Fibroblast of skin of left biceps (primary cell): ENCODE results near the gene SLC16A11.

ENCODE experiments used
- DNase-seq, 2 experiments: peaks; one replicate each; pipeline ENCODE4 v3.0.0-alpha.2; 2013; ENCODE audit warnings: low read depth in 2 of 2

The SLC16A11 gene

DNA sequence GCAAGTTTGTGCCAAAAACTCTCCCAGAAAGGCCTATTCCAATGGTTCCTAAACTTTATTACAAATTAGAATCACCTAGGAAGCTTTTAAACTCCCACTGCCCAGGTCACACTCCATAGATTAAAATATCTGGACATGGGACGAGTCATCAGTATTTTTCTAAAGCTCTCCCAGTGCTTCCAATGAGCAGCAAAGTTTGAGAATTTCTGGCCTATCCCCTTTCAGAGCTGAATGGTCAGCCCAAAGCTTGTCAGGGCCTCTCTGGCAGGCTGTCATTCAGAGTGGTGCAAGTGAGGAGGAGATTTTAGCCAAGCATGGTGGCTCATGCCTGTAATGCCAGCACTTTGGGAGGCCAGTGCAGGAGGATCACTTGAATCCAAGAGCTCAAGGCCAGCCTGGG, 18.6 kb downstream of the SLC16A11 start:
- no peak for DNase-seq

GRCh38 chr17:7024402-7024785, 19.5 kb downstream of the SLC16A11 start:
- DNase-seq = no peak

GRCh38 chr17:7023576-7024401, 20.1 kb downstream of the SLC16A11 start:
- peak in 1 of 2 experiments; percentile 45 for DNase-seq

DNA sequence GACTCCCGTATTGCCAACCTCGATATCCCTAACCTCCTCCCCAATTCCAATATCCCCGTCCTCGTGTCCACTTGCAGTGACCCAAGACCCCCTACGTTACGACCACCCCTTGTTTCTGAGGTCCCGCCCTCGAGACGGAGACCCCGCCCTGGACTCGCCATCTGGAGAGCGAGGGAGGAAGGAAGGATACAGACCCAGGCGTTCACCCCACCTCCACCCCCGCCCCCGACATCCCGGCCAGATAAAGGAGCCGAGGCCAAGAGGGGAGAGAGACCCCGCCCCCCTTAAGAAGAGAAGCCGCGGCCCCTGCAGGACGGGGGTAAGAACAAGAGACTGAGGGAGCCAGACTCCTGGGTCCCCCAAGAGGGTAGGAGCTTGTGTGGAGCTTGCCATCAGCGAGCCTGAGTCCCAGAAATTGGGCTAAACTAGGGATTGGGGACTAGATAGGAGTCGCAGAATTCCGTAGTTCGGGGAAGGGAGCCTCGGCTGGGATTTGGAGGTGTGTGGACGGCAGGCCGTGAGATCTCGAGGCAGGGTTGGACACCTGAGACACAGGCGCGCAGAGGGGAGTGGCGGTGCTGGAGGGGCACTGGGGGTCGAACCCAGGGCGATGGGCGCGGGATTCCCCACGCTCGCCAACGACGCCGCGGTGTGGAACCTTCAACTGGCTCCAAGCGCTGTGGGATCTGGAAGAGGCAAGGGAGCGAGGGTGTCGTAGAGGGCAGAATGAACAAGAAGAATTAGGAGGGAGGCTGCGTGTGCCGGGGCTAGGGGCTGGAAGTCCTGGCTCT, 20.9 kb downstream of the SLC16A11 start, which contains the start of gene BCL6B:
BCL6B (plus strand) TSS at position 270 of the 791 bp plus-strand sequence. CDS start 622 bp downstream, outside the sequence.
- no peak for DNase-seq

DNA sequence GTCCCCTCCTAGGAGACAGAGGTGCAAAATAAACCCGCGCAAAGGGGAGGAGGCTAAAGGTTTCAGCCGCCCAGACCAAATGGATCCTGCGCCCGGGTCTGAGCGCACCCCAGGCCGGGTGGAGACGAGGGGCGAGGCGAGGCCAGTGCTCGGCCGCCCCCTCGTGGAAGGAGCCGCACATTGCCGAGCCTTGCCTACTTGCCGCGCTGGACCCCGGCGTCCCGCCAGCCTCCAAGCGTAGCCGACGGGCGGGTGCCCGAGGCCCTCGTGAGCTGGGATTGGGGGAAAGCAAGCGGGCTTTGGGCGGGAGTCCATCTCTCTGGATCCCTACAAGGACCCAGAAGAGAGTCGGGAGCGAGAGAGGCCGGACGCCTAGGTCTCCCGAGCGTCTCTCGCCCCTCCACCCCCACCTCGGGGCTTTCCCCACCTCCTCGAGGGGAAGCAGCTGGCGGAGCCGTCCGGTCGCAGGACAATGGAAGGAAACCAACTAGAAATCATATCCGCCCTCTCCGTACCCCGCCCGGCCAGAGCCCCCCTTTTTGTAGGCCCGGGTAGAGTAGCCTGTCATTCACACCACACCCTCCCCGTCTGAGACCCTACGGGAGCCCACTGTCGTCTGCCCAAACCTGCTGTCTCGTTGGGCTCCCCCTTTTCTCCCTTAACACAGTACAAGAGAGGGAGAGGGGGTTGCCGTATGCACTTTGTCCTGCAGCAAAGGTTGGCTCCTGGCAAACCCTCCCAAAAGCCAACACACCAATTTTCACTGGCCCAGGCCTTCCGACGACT, 21.7 kb downstream of the SLC16A11 start:
- DNase-seq = no peak

DNA sequence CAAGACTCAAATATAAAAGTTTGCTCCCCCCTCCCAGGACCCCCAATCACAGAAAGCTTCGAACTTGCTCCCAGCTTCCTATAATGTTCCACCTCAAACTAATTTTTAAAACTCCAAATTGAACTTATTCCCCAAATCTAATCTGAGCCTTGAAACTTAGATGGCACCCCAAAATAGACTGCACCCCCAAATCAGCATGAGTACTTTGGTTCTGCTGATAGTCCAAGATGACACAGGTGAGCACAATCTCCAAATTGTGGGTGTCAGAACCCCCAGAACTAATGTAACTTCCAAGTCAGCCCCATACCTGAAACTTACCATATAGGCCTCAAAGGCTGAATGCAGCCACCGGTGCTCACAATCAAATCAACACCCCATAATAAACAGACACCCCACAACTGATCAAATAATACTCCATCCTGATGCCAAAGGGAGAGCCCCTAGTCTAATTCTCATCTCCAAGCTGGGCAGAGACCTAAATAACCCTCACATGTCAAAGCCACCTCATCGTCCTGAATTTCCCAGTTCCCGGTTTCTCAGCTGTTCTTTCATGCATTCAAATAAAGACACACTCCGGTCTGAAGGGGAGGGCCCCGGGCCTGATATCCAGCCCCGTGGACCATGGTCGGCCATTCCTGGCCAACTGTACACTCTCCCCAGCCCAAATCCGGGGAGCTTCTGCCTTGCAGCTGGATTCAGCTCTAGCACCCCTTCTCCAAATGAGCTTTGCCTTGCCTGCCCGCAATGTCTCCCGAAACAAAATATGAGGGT, 22.8 kb downstream of the SLC16A11 start:
- DNase-seq = no peak

- peak in 1 of 2 experiments; percentile 20 for DNase-seq
Observed at GRCh38 chr17:7019839-7020519, 23.9 kb downstream of the SLC16A11 start.

- no peak for DNase-seq
Observed at GRCh38 chr17:7019367-7019766, 24.5 kb downstream of the SLC16A11 start.

GRCh38 chr17:7018331-7018964, 25.4 kb downstream of the SLC16A11 start:
- DNase-seq = no peak

DNA sequence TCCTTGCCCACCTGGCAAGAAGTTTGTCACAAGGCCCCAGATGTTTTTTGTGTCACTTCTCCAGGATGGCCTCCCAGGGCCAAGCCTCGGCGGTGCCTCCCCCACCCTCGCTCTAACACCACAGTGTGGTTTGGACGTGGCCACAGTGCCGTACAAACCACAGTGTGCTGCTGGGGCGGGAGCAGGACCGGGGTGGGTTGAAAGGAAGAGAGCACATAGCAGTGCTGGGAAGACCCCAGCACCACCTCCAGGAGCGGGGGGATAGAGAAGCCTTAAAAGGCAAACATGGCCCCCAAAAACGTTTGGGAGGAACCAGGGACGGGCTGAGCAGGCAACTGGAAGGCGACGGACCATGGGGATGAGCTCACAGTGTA, 26.1 kb downstream of the SLC16A11 start:
- no peak for DNase-seq

DNA sequence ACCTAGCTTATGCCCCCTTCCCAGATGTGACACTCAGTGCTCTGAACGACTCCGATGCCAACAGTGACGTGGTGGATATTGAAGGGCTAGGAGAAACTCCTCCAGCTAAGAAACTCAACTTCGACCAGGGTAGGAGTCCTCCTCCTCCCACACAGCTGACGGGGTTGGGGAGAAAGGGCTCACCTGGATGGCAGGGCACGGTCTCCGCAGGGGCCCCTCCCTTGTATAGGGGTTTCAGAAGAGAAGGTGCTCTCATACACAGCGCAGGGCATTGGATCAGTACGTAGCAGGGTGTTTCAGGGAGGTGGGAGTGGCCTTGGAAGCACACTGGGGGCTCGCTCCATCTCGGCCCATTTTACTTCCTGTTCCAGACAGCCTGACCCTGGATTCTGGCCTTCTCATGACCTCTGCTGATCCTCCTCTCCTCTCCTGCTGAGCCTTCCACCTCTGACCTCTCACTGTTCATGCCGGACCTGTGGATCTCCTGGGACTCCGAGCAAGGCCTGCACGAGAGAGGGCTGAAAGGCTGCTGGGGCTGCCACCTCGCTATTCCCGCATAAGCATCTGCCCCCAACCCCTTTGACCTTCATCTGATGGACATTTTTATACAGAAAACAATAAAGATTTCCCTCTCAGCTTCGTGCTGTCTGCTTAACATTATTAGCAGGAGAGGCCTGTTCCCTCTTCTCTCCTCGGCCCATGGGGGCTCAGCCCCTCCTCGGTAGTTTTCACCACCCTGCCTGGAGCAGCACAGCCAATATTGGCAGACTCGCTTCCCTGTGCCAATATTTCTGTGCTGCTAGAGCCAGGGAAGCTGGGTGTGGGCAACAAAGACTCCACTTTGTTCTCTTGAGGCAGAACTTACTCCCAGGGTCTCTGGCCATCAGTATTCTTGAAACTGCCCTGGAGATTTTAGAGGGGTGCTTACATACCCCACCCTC, 26.7 kb downstream of the SLC16A11 start:
- DNase-seq = no peak

GRCh38 chr17:7016418-7016817, 27.5 kb downstream of the SLC16A11 start:
- DNase-seq = no peak

DNA sequence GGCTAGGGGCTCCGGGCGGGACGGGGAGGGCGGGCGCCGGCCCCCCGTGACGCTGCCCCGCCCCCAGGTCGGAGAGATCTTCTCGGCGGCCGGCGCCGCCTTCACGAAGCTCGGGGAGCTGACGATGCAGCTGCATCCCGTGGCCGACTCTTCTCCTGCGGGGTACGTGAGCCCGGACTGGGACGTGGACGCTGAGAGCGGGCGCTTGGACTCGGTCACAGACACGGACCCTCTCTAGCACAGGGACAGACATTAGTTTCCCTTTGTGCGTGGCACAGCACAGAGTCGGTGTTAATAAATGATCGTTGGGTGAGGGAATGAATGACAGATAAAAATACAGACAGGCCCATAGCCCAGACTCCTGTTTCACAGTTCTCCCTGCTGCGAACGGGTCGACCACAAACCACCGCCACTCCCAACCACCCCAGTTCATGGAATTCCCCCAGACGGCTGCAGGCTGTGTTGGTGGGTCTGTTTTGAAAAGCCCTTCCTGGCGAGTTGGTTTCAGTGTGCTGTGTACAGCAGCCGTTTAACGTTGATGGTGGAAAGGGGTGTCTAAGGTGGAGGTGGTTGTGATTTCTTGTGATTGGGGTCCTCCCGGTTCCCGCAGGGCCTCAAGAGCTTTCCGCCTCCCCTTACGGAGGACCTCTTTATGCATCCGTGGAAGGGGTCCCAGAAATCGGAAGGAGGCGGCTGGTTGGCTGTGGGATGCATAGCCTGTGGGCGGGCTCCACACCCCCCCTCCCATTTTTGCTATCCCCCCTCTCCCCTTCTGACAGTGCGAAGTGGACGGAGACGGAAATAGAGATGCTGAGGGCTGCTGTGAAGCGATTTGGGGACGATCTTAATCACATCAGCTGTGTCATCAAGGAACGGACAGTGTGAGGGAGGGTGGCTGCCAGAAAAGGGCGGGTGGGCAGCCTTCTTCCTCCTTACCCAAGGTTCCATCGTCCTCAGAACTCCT, 28.6 kb downstream of the SLC16A11 start:
- no peak for DNase-seq

DNA sequence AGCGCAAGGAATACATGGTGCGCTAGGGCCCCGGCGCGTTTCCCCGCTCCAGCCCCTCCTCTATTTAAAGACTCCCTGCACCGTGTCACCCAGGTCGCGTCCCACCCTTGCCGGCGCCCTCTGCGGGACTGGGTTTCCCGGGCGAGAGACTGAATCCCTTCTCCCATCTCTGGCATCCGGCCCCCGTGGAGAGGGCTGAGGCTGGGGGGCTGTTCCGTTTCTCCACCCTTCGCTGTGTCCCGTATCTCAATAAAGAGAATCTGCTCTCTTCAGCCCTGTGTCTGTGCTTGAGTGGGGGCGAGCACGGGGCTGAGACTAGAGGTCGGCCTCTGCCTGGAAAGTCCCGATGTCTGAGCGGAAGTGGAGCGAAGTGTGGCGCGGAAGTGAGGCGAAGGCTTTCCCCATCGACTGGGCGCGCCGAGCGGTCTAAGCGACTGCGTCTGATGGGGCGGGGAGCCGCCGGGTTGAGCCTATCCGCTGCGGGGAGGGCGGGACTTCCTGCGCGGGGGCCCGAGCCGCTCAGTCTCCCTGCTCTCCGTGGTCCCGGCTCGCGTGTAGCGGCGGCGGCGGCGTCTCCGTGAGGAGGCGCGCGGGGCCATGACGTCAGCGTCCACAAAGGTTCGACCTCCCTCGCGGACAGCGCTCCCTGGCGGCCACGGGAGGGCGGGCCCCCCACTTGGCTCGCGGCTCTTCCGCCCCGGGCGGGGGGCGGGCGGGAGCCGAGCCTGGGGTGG, 29.5 kb downstream of the SLC16A11 start:
- DNase-seq = peak; percentile 92 to 93

GRCh38 chr17:7011942-7012254, 32.0 kb downstream of the SLC16A11 start:
- DNase-seq = no peak

DNA sequence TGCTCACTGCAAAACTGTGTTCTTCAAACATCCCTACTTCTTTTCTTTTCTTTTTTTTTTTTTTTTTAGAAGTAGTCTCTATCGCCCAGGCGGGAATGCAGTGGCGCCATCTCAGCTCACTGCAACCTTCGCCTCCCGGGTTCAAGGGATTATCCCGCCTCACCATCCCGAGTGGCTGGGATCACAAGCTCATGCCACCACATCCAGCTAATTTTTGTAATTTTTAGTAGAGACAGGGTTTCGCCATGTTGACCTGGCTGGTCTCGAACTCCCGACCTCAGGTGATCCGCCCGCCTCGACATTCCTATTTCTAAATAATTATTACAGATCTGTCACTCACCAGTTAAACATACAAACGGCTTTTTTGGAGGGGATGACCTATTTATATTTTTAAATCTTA, 32.5 kb downstream of the SLC16A11 start:
- DNase-seq = no peak

DNA sequence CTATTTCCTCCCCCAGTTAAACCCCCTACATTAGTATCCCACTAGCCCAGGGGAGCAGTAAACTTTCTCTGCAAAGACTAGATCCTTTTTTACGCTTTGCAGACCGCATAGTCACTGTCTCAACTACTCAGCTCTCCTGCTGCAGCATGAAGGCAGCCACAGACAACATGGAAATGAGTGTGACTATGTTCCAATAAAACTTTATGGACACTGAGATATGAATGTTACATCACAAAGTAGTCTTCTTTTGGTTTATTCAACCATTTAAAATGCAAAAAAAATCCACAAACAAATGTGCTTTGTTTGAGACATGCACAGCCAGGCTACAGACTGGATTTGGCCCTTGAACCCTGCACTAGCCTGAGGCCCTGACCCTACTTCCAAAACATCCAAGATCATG, 33.4 kb downstream of the SLC16A11 start:
- DNase-seq = no peak
